H1 (cell line): ENCODE data around the gene CIITA. TPM values are rescaled to one million over a fixed set of nuclear protein-coding genes. Genes with fewer than 3 reads are reported as not detected.

Source experiments
- polyA plus RNA-seq, 7 experiments: library from polyadenylated mRNA; depleted of rRNA in 3 of 7; stranded (reverse) in 5 of 7; unstranded in 2 of 7; fragments of >200 nt in 5 of 7; fragments of 200-250 nt in 2 of 7; gene quantifications; 1 replicate in 5 of 7; 2 replicates in 1 of 7; 4 replicates in 1 of 7; pipeline versions ENCODE4 v1.2.1 to v1.2.3, GENCODE V29; 2011 to 2013; ENCODE audit warnings: missing spikeins in 2 of 7, mixed read lengths in 2 of 7
- total RNA-seq: library from RNA; stranded (reverse); fragmentation: NEBNext Ultra II Directional; extraction: Animal tissue kit (Norgen Biotek cat#: 25700); gene quantifications from 2 replicates; pipeline ENCODE4 v1.2.1, GENCODE V29; 2021
- TF ChIP-seq, protein P1 (sequence below): fragments of 300-600 bp; sonication (generic); IDR thresholded peaks from 2 replicates; pipeline ENCODE4 v1.7.1; 2012; ENCODE audit warnings: low read length, moderate library complexity, mild to moderate bottlenecking, inconsistent platforms; ENCODE audit not compliant: insufficient replicate concordance

CIITA gene
- total and polyA plus RNA-seq, 2 of the 8 experiments (the other 6 are each of a cell fraction or from before 2014, with no cell fraction given): 0.07 to 0.17 TPM

DNA sequence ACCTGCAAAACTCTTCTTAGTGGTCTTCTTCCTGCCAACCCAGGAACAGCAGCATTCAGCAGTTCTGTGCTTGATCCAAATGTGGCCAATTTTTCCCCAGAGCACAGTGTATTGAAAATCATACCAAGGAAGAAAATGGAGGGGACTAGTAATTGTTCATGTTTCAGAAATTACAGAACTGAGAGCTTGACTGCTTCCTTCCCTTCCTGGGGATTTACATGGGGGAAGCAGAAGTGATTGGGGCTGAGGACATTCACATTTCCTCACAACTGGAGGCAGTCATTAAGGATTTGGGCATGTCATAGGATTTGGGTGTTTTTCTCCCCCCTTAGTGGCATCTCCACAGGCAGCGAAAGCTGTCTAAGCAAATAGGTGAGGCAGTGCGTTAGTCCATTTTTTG lies 19.7 kb downstream of the CIITA start (continued):
- TF ChIP-seq, protein P1, sequence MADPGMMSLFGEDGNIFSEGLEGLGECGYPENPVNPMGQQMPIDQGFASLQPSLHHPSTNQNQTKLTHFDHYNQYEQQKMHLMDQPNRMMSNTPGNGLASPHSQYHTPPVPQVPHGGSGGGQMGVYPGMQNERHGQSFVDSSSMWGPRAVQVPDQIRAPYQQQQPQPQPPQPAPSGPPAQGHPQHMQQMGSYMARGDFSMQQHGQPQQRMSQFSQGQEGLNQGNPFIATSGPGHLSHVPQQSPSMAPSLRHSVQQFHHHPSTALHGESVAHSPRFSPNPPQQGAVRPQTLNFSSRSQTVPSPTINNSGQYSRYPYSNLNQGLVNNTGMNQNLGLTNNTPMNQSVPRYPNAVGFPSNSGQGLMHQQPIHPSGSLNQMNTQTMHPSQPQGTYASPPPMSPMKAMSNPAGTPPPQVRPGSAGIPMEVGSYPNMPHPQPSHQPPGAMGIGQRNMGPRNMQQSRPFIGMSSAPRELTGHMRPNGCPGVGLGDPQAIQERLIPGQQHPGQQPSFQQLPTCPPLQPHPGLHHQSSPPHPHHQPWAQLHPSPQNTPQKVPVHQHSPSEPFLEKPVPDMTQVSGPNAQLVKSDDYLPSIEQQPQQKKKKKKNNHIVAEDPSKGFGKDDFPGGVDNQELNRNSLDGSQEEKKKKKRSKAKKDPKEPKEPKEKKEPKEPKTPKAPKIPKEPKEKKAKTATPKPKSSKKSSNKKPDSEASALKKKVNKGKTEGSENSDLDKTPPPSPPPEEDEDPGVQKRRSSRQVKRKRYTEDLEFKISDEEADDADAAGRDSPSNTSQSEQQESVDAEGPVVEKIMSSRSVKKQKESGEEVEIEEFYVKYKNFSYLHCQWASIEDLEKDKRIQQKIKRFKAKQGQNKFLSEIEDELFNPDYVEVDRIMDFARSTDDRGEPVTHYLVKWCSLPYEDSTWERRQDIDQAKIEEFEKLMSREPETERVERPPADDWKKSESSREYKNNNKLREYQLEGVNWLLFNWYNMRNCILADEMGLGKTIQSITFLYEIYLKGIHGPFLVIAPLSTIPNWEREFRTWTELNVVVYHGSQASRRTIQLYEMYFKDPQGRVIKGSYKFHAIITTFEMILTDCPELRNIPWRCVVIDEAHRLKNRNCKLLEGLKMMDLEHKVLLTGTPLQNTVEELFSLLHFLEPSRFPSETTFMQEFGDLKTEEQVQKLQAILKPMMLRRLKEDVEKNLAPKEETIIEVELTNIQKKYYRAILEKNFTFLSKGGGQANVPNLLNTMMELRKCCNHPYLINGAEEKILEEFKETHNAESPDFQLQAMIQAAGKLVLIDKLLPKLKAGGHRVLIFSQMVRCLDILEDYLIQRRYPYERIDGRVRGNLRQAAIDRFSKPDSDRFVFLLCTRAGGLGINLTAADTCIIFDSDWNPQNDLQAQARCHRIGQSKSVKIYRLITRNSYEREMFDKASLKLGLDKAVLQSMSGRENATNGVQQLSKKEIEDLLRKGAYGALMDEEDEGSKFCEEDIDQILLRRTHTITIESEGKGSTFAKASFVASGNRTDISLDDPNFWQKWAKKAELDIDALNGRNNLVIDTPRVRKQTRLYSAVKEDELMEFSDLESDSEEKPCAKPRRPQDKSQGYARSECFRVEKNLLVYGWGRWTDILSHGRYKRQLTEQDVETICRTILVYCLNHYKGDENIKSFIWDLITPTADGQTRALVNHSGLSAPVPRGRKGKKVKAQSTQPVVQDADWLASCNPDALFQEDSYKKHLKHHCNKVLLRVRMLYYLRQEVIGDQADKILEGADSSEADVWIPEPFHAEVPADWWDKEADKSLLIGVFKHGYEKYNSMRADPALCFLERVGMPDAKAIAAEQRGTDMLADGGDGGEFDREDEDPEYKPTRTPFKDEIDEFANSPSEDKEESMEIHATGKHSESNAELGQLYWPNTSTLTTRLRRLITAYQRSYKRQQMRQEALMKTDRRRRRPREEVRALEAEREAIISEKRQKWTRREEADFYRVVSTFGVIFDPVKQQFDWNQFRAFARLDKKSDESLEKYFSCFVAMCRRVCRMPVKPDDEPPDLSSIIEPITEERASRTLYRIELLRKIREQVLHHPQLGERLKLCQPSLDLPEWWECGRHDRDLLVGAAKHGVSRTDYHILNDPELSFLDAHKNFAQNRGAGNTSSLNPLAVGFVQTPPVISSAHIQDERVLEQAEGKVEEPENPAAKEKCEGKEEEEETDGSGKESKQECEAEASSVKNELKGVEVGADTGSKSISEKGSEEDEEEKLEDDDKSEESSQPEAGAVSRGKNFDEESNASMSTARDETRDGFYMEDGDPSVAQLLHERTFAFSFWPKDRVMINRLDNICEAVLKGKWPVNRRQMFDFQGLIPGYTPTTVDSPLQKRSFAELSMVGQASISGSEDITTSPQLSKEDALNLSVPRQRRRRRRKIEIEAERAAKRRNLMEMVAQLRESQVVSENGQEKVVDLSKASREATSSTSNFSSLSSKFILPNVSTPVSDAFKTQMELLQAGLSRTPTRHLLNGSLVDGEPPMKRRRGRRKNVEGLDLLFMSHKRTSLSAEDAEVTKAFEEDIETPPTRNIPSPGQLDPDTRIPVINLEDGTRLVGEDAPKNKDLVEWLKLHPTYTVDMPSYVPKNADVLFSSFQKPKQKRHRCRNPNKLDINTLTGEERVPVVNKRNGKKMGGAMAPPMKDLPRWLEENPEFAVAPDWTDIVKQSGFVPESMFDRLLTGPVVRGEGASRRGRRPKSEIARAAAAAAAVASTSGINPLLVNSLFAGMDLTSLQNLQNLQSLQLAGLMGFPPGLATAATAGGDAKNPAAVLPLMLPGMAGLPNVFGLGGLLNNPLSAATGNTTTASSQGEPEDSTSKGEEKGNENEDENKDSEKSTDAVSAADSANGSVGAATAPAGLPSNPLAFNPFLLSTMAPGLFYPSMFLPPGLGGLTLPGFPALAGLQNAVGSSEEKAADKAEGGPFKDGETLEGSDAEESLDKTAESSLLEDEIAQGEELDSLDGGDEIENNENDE: no peak
